Measurements from ENCODE around the gene SUCLG2. TPM values are rescaled to one million over a fixed set of nuclear protein-coding genes. Genes with fewer than 3 reads are reported as not detected.

SUCLG2 gene
- total RNA-seq, 5 donors from 2014 or later (not counting 1 experiment from before 2014, with no cell fraction given), result 45.6 to 65.9 (median 49.5) TPM

DNA sequence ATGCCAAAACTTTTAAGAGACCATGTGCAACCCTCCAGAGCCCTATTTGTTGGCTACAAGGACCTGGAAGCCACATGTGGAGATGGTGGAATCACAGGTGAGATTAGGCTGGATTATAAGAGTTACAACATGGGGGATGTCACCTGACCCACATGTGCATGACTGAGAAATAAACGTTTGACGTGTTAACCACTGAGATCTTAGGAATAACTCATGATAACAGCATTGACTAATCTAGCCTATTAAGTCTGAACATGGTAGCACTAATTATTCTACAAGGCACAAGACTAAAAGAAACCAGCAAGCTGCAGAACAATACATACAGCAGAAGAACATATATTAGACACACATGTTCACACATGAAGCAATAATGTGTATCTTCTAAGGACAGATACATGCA is 38.4 kb downstream of the SUCLG2 start:
- Histone ChIP-seq H3K4me1 (ENCODE audit: control insufficient read depth in 1 of 2, extremely low read depth in 1 of 2, insufficient read depth in 2 of 2, low read length in 2 of 2) (no peaks in the 10 kb centered on the region), H3K27ac (ENCODE audit: low read length) (no peak overlapping the region), H3K4me3 (ENCODE audit: control insufficient read depth in 1 of 2, extremely low read depth in 1 of 2, low read length in 1 of 2) (no peak overlapping the region), H3K27me3 (replicated peaks in 1 of 2; ENCODE audit: control insufficient read depth in 2 of 2, extremely low read depth in 1 of 2, insufficient read depth in 2 of 2, low read length in 1 of 2) (no peaks in the 10 kb centered on the region), H3K9me3 (no peaks in the 10 kb centered on the region), H3K36me3 (ENCODE audit: control insufficient read depth in 2 of 2, extremely low read depth in 1 of 2, insufficient read depth in 1 of 2, low read length in 1 of 2) (peaks cover 10 to 26% of the 10 kb centered on the region in 2 donors)
- 60% methylated on average over 2 of the region's 2 CpGs for WGBS (ENCODE audit: insufficient coverage)
- Mint-ChIP-seq H3K4me1 (peaks cover 43 to 60% (median 56%) of the 10 kb centered on the region in 3 donors), H3K36me3 (peaks cover 71% of the 10 kb centered on the region), H3K27me3 (no peaks in the 10 kb centered on the region), H3K4me3 (no peak overlapping the region), H3K9me3 (no peaks in the 10 kb centered on the region), H3K27ac (peak overlapping the region in 1 of 2 donors; percentile 27)
- ChIA-PET POLR2A (no interaction called here), CTCF (no interaction called here)
- DNase-seq (no peak), ATAC-seq (replicated peaks in 1 of 4) (no peak)

DNA sequence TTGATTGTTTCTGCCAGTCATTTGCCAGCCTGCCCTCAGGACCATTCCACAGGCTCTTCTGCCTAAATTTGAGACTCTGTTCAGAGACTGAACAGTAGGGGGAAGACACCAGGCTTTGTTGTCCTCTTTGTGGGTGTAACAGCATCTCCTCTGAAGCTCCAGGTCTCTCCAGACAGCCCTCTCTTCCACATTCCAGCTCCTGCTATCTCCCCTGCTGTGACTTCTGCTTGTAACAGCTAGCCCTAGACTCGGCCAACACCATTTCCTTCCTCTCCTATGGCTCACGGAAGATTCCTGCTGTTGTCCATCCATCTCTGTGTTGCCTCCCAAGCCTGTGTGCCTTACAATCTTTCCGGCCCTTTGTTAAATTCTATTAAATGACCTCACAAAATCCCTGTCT is 40.2 kb downstream of the SUCLG2 start:
- no peak overlapping the region for H3K27ac ChIP-seq (ENCODE audit: low read length)
- Mint-ChIP-seq H3K36me3 (peaks cover 77% of the 10 kb centered on the region), H3K4me3 (no peak overlapping the region), H3K27ac (peak overlapping the region in 1 of 2 donors; percentile 36), H3K27me3 (no peaks in the 10 kb centered on the region), H3K9me3 (no peaks in the 10 kb centered on the region), H3K4me1 (peaks cover 28 to 52% (median 52%) of the 10 kb centered on the region in 3 donors)
- H3K36me3 ChIP-seq (ENCODE audit: control insufficient read depth in 2 of 2, extremely low read depth in 1 of 2, insufficient read depth in 1 of 2, low read length in 1 of 2), result peaks cover 1 to 30% of the 10 kb centered on the region in 2 donors
- ATAC-seq (replicated peaks in 1 of 4) (no peak), DNase-seq (no peak)
- ChIA-PET POLR2A (interaction anchor here in 1 of 2 donors (0.6 kb wide), 1 partner anchor 38 kb away, joined by 3 read pairs; no protein-coding TSS in a partner anchor), CTCF (interaction anchor here in 1 of 2 donors (1.1 kb wide), 1 partner anchor 11 kb away, joined by 3 read pairs; no protein-coding TSS in a partner anchor)
- H3K4me1 ChIP-seq (ENCODE audit: control insufficient read depth in 1 of 2, extremely low read depth in 1 of 2, insufficient read depth in 2 of 2, low read length in 2 of 2), result no peaks in the 10 kb centered on the region
- H3K9me3 ChIP-seq, result no peaks in the 10 kb centered on the region
- WGBS (ENCODE audit: insufficient coverage), result 86% methylated on average over 1 of the region's 3 CpGs
- H3K4me3 ChIP-seq (ENCODE audit: control insufficient read depth in 1 of 2, extremely low read depth in 1 of 2, low read length in 1 of 2), result no peak overlapping the region
- no peaks in the 10 kb centered on the region for H3K27me3 ChIP-seq (replicated peaks in 1 of 2; ENCODE audit: control insufficient read depth in 2 of 2, extremely low read depth in 1 of 2, insufficient read depth in 2 of 2, low read length in 1 of 2)

DNA sequence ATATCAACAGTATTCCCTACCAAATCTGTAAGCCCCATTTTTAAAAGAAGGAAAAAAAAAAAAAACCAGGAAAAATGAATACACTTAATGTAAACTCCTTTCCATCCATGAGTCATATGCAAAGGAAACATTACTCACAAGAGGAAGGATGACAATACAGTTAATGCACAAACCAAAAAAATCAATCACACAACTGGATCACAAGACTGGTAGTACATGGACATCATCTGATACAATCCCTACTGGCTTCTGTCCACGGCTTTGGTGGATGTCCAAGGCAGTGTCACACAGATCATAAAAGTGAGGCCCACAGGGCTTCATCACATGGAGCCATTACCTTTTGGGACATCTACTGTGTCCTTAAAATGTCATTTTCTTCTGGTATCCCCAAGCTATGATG is 44.0 kb downstream of the SUCLG2 start:
- H3K27ac ChIP-seq (ENCODE audit: low read length), result no peak overlapping the region
- H3K4me1 ChIP-seq (ENCODE audit: control insufficient read depth in 1 of 2, extremely low read depth in 1 of 2, insufficient read depth in 2 of 2, low read length in 2 of 2), result peaks cover 0 to 8% of the 10 kb centered on the region in 2 experiments
- peaks cover 40 to 55% (median 46%) of the 10 kb centered on the region in 3 donors for H3K4me1 Mint-ChIP-seq
- DNase-seq (no peak), ATAC-seq (replicated peaks in 1 of 4) (no peak)
- H3K36me3 ChIP-seq (ENCODE audit: control insufficient read depth in 2 of 2, extremely low read depth in 1 of 2, insufficient read depth in 1 of 2, low read length in 1 of 2), result peaks cover 12 to 46% of the 10 kb centered on the region in 2 donors
- H3K27ac Mint-ChIP-seq, result peak overlapping the region in 1 of 2 donors; percentile 22
- H3K27me3 ChIP-seq (replicated peaks in 1 of 2; ENCODE audit: control insufficient read depth in 2 of 2, extremely low read depth in 1 of 2, insufficient read depth in 2 of 2, low read length in 1 of 2), result no peaks in the 10 kb centered on the region
- CTCF ChIA-PET, result no interaction called here
- no peak overlapping the region for H3K4me3 Mint-ChIP-seq
- H3K36me3 Mint-ChIP-seq, result peaks cover 80% of the 10 kb centered on the region
- no peak overlapping the region for H3K4me3 ChIP-seq (ENCODE audit: control insufficient read depth in 1 of 2, extremely low read depth in 1 of 2, low read length in 1 of 2)
- H3K27me3 Mint-ChIP-seq, result no peaks in the 10 kb centered on the region
- no peaks in the 10 kb centered on the region for H3K9me3 ChIP-seq
- peaks cover 0 to 3% (median 0%) of the 10 kb centered on the region in 3 donors for H3K9me3 Mint-ChIP-seq
- POLR2A ChIA-PET, result no interaction called here
- WGBS (ENCODE audit: insufficient coverage), result 100% methylated on average over 1 of the region's 1 CpG

DNA sequence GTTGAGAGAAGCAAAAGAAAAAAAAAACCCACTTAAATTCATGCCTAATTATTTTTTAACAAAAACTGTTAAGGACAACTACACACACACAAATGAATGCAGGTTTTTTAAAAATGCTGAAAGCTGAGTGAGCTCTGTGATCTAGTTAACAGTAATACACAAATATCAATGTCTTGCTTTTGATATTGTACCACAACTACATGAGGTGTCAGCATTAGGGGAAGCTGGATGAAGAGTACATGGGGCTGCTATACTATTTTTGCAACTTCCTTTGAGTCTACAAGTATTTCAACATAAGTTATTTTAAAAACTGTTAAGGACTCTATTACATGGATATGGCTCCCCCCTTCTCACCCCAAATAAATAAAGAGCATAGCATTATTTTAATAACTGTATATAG is 44.7 kb downstream of the SUCLG2 start:
- no peaks in the 10 kb centered on the region for H3K9me3 ChIP-seq
- H3K4me3 Mint-ChIP-seq, result no peak overlapping the region
- no peaks in the 10 kb centered on the region for H3K27me3 ChIP-seq (replicated peaks in 1 of 2; ENCODE audit: control insufficient read depth in 2 of 2, extremely low read depth in 1 of 2, insufficient read depth in 2 of 2, low read length in 1 of 2)
- H3K4me3 ChIP-seq (ENCODE audit: control insufficient read depth in 1 of 2, extremely low read depth in 1 of 2, low read length in 1 of 2), result no peak overlapping the region
- ChIA-PET CTCF (no interaction called here), POLR2A (interaction anchor here in 1 of 2 donors (0.7 kb wide), 1 partner anchor 496 kb away, joined by 3 read pairs; no protein-coding TSS in a partner anchor)
- DNase-seq (no peak), ATAC-seq (replicated peaks in 1 of 4) (no peak)
- H3K36me3 ChIP-seq (ENCODE audit: control insufficient read depth in 2 of 2, extremely low read depth in 1 of 2, insufficient read depth in 1 of 2, low read length in 1 of 2), result peaks cover 12 to 46% of the 10 kb centered on the region in 2 donors
- H3K27ac ChIP-seq (ENCODE audit: low read length), result no peak overlapping the region
- no peaks in the 10 kb centered on the region for H3K27me3 Mint-ChIP-seq
- peaks cover 0 to 15% of the 10 kb centered on the region in 2 experiments for H3K4me1 ChIP-seq (ENCODE audit: control insufficient read depth in 1 of 2, extremely low read depth in 1 of 2, insufficient read depth in 2 of 2, low read length in 2 of 2)
- peaks cover 0 to 3% (median 0%) of the 10 kb centered on the region in 3 donors for H3K9me3 Mint-ChIP-seq
- H3K36me3 Mint-ChIP-seq, result peaks cover 79% of the 10 kb centered on the region
- peaks cover 40 to 55% (median 46%) of the 10 kb centered on the region in 3 donors for H3K4me1 Mint-ChIP-seq
- no peak overlapping the region for H3K27ac Mint-ChIP-seq

DNA sequence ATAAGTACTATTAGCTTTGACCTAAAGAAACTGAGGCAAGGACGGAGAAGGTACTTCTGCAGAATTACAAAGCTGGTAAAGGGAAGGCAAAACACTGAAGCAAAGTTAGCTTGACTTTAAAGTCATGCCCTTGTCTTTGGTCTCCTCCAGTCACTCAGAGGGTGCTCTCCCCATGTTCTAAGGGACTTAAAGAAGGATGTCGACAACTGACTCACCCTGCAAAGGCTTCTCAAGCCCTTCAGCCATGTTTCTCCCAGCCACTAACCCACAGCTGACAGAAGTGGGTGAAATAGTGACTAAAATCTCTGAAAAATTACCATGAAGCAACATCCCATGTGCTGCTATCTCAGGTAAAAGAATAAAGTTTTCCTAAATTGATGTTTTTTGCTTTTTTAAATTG is 46.4 kb downstream of the SUCLG2 start:
- peaks cover under 1 to 22% of the 10 kb centered on the region in 2 experiments for H3K4me1 ChIP-seq (ENCODE audit: control insufficient read depth in 1 of 2, extremely low read depth in 1 of 2, insufficient read depth in 2 of 2, low read length in 2 of 2)
- Mint-ChIP-seq H3K27ac (peak overlapping the region in 1 of 2 donors; percentile 37), H3K4me3 (no peak overlapping the region), H3K4me1 (peaks cover 46 to 61% (median 55%) of the 10 kb centered on the region in 3 donors), H3K36me3 (peaks cover 73% of the 10 kb centered on the region), H3K9me3 (peaks cover 0 to 3% (median 0%) of the 10 kb centered on the region in 3 donors), H3K27me3 (no peaks in the 10 kb centered on the region)
- CTCF ChIA-PET, result interaction anchor here in 1 of 2 donors (1.0 kb wide), 1 partner anchor 22 kb away, joined by 3 read pairs; no protein-coding TSS in a partner anchor
- DNase-seq (no peak), ATAC-seq (replicated peaks in 1 of 4) (no peak)
- no peaks in the 10 kb centered on the region for H3K27me3 ChIP-seq (replicated peaks in 1 of 2; ENCODE audit: control insufficient read depth in 2 of 2, extremely low read depth in 1 of 2, insufficient read depth in 2 of 2, low read length in 1 of 2)
- H3K4me3 ChIP-seq (ENCODE audit: control insufficient read depth in 1 of 2, extremely low read depth in 1 of 2, low read length in 1 of 2), result no peak overlapping the region
- no peaks in the 10 kb centered on the region for H3K9me3 ChIP-seq
- peaks cover 12 to 35% of the 10 kb centered on the region in 2 donors for H3K36me3 ChIP-seq (ENCODE audit: control insufficient read depth in 2 of 2, extremely low read depth in 1 of 2, insufficient read depth in 1 of 2, low read length in 1 of 2)
- no peak overlapping the region for H3K27ac ChIP-seq (ENCODE audit: low read length)
- WGBS (ENCODE audit: insufficient coverage), result no CpG with 5 or more reads among the region's 2 CpGs
- POLR2A ChIA-PET, result interaction anchor here in 1 of 2 donors (0.6 kb wide), 1 partner anchor 13 kb away, joined by 8 read pairs; no protein-coding TSS in a partner anchor

DNA sequence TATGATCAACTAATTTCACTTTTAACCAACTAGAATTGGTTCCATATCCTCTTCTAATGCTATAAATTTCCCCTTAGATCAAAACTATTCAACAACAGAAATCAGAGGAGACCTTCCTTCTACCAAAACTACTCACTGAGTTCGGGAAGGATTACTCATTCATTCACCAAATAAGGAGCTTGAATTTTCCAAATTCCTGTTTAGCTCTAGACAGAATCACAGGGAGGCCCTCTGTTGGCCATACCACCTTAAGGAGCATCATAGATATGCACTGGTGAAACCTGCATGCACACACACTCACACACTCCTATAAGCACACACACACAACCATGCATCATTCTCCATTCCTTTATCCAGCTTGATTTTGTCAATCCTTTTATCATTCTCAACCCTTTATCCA is 49.0 kb downstream of the SUCLG2 start:
- no peaks in the 10 kb centered on the region for H3K27me3 Mint-ChIP-seq
- peaks cover 62 to 77% (median 69%) of the 10 kb centered on the region in 3 donors for H3K4me1 Mint-ChIP-seq
- no peak for ATAC-seq (replicated peaks in 1 of 4)
- H3K36me3 ChIP-seq (ENCODE audit: control insufficient read depth in 2 of 2, extremely low read depth in 1 of 2, insufficient read depth in 1 of 2, low read length in 1 of 2), result peaks cover 12 to 28% of the 10 kb centered on the region in 2 donors
- H3K9me3 Mint-ChIP-seq, result peaks cover 0 to 3% (median 0%) of the 10 kb centered on the region in 3 donors
- 50% methylated on average over 1 of the region's 1 CpG for WGBS (ENCODE audit: insufficient coverage)
- H3K27ac Mint-ChIP-seq, result peak overlapping the region; percentile 53 to 83
- H3K27ac ChIP-seq (ENCODE audit: low read length), result peak overlapping the region; percentile 28
- H3K4me3 ChIP-seq (ENCODE audit: control insufficient read depth in 1 of 2, extremely low read depth in 1 of 2, low read length in 1 of 2), result no peak overlapping the region
- CTCF ChIA-PET, result no interaction called here
- peaks cover 20 to 36% of the 10 kb centered on the region in 2 experiments for H3K4me1 ChIP-seq (ENCODE audit: control insufficient read depth in 1 of 2, extremely low read depth in 1 of 2, insufficient read depth in 2 of 2, low read length in 2 of 2)
- peaks cover 59% of the 10 kb centered on the region for H3K36me3 Mint-ChIP-seq
- H3K4me3 Mint-ChIP-seq, result peak overlapping the region in 1 of 3 donors; percentile 47
- no peaks in the 10 kb centered on the region for H3K27me3 ChIP-seq (replicated peaks in 1 of 2; ENCODE audit: control insufficient read depth in 2 of 2, extremely low read depth in 1 of 2, insufficient read depth in 2 of 2, low read length in 1 of 2)
- POLR2A ChIA-PET, result interaction anchor here in 1 of 2 donors (0.6 kb wide), 1 partner anchor 250 kb away, joined by 3 read pairs; no protein-coding TSS in a partner anchor
- no peak for DNase-seq
- H3K9me3 ChIP-seq, result no peaks in the 10 kb centered on the region
